Liver (tissue), 9 donors: ENCODE results near the gene RNF25. TPM values are rescaled to one million over a fixed set of nuclear protein-coding genes. Genes with fewer than 3 reads are reported as not detected.

ENCODE experiments used
- DNase-seq: peaks from one replicate; pipeline ENCODE4 v3.0.0-alpha.2; 2017; ENCODE audit warnings: low spot score
- H3K27ac ChIP-seq, 2 donors: one replicate each; pipeline ENCODE4 v1.7.0; 2013; ENCODE audit warnings: inconsistent platforms in 2 of 2, low read length in 2 of 2, control low read depth in 1 of 2, low read depth in 1 of 2, mild to moderate bottlenecking in 1 of 2
- H3K27me3 ChIP-seq, 4 donors: one replicate each; pipeline versions ENCODE4 v1.6.1 to v1.7.0; 2013; ENCODE audit warnings: low read length in 3 of 4, inconsistent platforms in 1 of 4, mild to moderate bottlenecking in 1 of 4, moderate library complexity in 1 of 4; ENCODE audit not compliant: control insufficient read depth in 4 of 4, insufficient read depth in 4 of 4
- H3K36me3 ChIP-seq, 4 donors: one replicate each; pipeline versions ENCODE4 v1.6.1 to v1.7.0; 2013; ENCODE audit warnings: low read length in 3 of 4, mild to moderate bottlenecking in 3 of 4, low read depth in 1 of 4, moderate library complexity in 1 of 4; ENCODE audit not compliant: control insufficient read depth in 4 of 4, insufficient read depth in 3 of 4
- H3K4me1 ChIP-seq, 4 donors: one replicate each; pipeline versions ENCODE4 v1.6.1 to v1.7.0; 2013; ENCODE audit warnings: low read length in 3 of 4, mild to moderate bottlenecking in 3 of 4, moderate library complexity in 1 of 4; ENCODE audit not compliant: control insufficient read depth in 4 of 4, insufficient read depth in 4 of 4
- H3K4me3 ChIP-seq, 3 donors: one replicate each; pipeline versions ENCODE4 v1.6.1 to v1.7.0; 2013; ENCODE audit warnings: low read length in 3 of 3, control low read depth in 1 of 3, low read depth in 1 of 3, mild to moderate bottlenecking in 1 of 3
- H3K9ac ChIP-seq, 2 donors: one replicate each; pipeline ENCODE4 v1.7.0; 2013; ENCODE audit warnings: low read length in 2 of 2, mild to moderate bottlenecking in 2 of 2, moderate library complexity in 2 of 2, control low read depth in 1 of 2, low read depth in 1 of 2
- H3K9me3 ChIP-seq, 4 donors: one replicate each; pipeline versions ENCODE4 v1.6.1 to v1.7.0; 2013; ENCODE audit warnings: low read length in 3 of 4; ENCODE audit not compliant: control insufficient read depth in 4 of 4
- FOXA1 ChIP-seq: IDR thresholded peaks from 2 replicates; pipeline ENCODE4 v1.6.1; 2016; ENCODE audit warnings: antibody characterized with exemption
- FOXA2 ChIP-seq: IDR thresholded peaks from 2 replicates; pipeline ENCODE4 v1.6.1; 2016; ENCODE audit warnings: antibody characterized with exemption
- GABPA ChIP-seq, 2 donors: IDR thresholded peaks in 1 of 2; conservative IDR thresholded peaks in 1 of 2; 2 replicates each; pipeline ENCODE4 v1.6.1; 2016; ENCODE audit warnings: antibody characterized with exemption in 2 of 2, mild to moderate bottlenecking in 1 of 2, moderate library complexity in 1 of 2
- HNF4A ChIP-seq, 2 donors: conservative IDR thresholded peaks; 2 replicates each; pipeline ENCODE4 v1.6.1; 2016; ENCODE audit warnings: antibody characterized with exemption in 2 of 2, mild to moderate bottlenecking in 2 of 2
- HNF4G ChIP-seq: IDR thresholded peaks from 2 replicates; pipeline ENCODE4 v1.6.1; 2016; ENCODE audit warnings: antibody characterized with exemption
- NR2F2 ChIP-seq: IDR thresholded peaks from 2 replicates; pipeline ENCODE4 v1.6.1; 2016; ENCODE audit warnings: antibody characterized with exemption
- RAD21 ChIP-seq, 2 donors: IDR thresholded peaks; 2 replicates each; pipeline ENCODE4 v1.6.1; 2016; ENCODE audit warnings: antibody characterized with exemption in 2 of 2, mild to moderate bottlenecking in 2 of 2
- RXRA ChIP-seq, 2 donors: IDR thresholded peaks; 2 replicates each; pipeline ENCODE4 v1.6.1; 2017 to 2018; ENCODE audit warnings: antibody characterized with exemption in 2 of 2, mild to moderate bottlenecking in 1 of 2
- SP1 ChIP-seq: IDR thresholded peaks from 2 replicates; pipeline ENCODE4 v1.6.1; 2018; ENCODE audit warnings: antibody characterized with exemption, mild to moderate bottlenecking
- YY1 ChIP-seq: IDR thresholded peaks from 2 replicates; pipeline ENCODE4 v1.6.1; 2016; ENCODE audit warnings: antibody characterized with exemption, mild to moderate bottlenecking
- WGBS: extraction: QIAGEN DNeasy Blood & Tissue Kit; methylation state at CpG from one replicate; pipeline ENCODE4 v1.1.7; 2013; 5-methylcytosine and 5-hydroxymethylcytosine counted together
- polyA plus RNA-seq, 2 donors: library from polyadenylated mRNA; stranded (reverse) in 1 of 2; unstranded in 1 of 2; fragments of 200-250 nt in 1 of 2; fragments of >200 nt in 1 of 2; fragmentation: Nextera tagmentation in 1 of 2; extraction: Ambion mirVana in 1 of 2; gene quantifications; one replicate each; pipeline versions ENCODE4 v1.2.1 to v1.2.3, GENCODE V29; 2013 to 2015
- total RNA-seq, 2 donors: library from RNA; depleted of rRNA; stranded (reverse); fragments of >200 nt; gene quantifications; one replicate each; pipeline ENCODE4 v1.2.3, GENCODE V29; 2014
- TF ChIP-seq, protein P1 (sequence below): fragments of 150-350 bp; IDR thresholded peaks from 2 replicates; pipeline ENCODE4 v1.5.1; 2017; ENCODE audit warnings: improper control_type of control experiment, low read depth, low read length; ENCODE audit not compliant: missing input control
- TF ChIP-seq, protein P2 (sequence below): IDR thresholded peaks from 2 replicates; pipeline ENCODE4 v1.6.1; 2016; ENCODE audit warnings: antibody characterized with exemption
- TF ChIP-seq, protein P3 (sequence below): IDR thresholded peaks from 2 replicates; pipeline ENCODE4 v1.6.1; 2016; ENCODE audit warnings: antibody characterized with exemption
- TF ChIP-seq, protein P4 (sequence below): IDR thresholded peaks from 2 replicates; pipeline ENCODE4 v1.6.1; 2016; ENCODE audit warnings: antibody characterized with exemption, mild to moderate bottlenecking
- donor health status: healthy.
- donor health status: healthy.
- donor health status: healthy.
- donor health status: healthy.
- donor health status: healthy.

Gene RNF25
- total and polyA plus RNA-seq, 4 donors, result 3.3 to 14.0 (median 7.4) TPM

DNA sequence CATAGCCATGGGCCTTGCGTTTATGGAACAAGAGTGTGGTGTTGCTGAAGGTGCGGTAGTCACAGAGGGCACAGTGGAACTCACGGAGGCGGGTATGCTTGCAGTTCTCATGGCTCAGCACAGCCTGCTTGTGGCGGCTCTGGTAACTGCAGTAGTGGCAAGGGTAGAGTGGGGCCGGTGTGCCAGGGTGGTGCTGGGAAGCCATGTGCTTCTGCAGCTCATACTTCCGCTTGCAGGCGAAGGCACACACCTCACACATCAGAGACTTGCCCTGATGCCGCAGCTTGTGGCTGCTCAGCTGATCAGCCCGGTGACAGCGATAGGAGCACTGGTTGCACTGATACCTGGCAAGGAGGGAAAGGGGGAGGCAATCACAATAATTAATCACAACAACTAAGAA lies 27.1 kb downstream of the RNF25 start:
- H3K27me3 ChIP-seq, result no peaks in the 10 kb centered on the region
- no peak overlapping the region for H3K9ac ChIP-seq
- TF ChIP-seq, protein P1, sequence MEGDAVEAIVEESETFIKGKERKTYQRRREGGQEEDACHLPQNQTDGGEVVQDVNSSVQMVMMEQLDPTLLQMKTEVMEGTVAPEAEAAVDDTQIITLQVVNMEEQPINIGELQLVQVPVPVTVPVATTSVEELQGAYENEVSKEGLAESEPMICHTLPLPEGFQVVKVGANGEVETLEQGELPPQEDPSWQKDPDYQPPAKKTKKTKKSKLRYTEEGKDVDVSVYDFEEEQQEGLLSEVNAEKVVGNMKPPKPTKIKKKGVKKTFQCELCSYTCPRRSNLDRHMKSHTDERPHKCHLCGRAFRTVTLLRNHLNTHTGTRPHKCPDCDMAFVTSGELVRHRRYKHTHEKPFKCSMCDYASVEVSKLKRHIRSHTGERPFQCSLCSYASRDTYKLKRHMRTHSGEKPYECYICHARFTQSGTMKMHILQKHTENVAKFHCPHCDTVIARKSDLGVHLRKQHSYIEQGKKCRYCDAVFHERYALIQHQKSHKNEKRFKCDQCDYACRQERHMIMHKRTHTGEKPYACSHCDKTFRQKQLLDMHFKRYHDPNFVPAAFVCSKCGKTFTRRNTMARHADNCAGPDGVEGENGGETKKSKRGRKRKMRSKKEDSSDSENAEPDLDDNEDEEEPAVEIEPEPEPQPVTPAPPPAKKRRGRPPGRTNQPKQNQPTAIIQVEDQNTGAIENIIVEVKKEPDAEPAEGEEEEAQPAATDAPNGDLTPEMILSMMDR, result peak; percentile 7
- TF ChIP-seq FOXA1 (no peak), RAD21 (IDR thresholded peaks at IDR 0.05) (peak in 1 of 2 donors; percentile 64)
- peaks cover 0 to 22% (median 17%) of the 10 kb centered on the region in 4 donors for H3K4me1 ChIP-seq
- peaks cover 14 to 68% (median 32%) of the 10 kb centered on the region in 4 donors for H3K36me3 ChIP-seq
- DNase-seq, result no peak
- 71% methylated on average over 11 of the region's 11 CpGs for WGBS
- H3K27ac ChIP-seq, result peak overlapping the region; percentile 55 to 60
- H3K4me3 ChIP-seq, result no peak overlapping the region
- no peaks in the 10 kb centered on the region for H3K9me3 ChIP-seq

- H3K36me3 ChIP-seq, result peaks cover 9 to 65% (median 30%) of the 10 kb centered on the region in 4 donors
- no peak overlapping the region for H3K27ac ChIP-seq
Observed at GRCh38 chr2:218643751-218644310, 28.0 kb downstream of the RNF25 start.

More at GRCh38 chr2:218643751-218644310, 28.0 kb downstream of the RNF25 start:
- TF ChIP-seq FOXA2 (no peak), HNF4G (no peak), NR2F2 (no peak), SP1 (no peak), GABPA (IDR thresholded peaks at IDR 0.05 in 1 of 2, conservative IDR thresholded peaks at IDR 0.05 in 1 of 2) (no peak), YY1 (no peak), RXRA (IDR thresholded peaks at IDR 0.05) (no peak), HNF4A (conservative IDR thresholded peaks at IDR 0.05) (no peak), FOXA1 (no peak)
- TF ChIP-seq, protein P1, result no peak
- TF ChIP-seq, protein P2, sequence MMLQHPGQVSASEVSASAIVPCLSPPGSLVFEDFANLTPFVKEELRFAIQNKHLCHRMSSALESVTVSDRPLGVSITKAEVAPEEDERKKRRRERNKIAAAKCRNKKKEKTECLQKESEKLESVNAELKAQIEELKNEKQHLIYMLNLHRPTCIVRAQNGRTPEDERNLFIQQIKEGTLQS, result no peak
- TF ChIP-seq, protein P3, sequence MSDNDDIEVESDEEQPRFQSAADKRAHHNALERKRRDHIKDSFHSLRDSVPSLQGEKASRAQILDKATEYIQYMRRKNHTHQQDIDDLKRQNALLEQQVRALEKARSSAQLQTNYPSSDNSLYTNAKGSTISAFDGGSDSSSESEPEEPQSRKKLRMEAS, result no peak
- TF ChIP-seq, protein P4, sequence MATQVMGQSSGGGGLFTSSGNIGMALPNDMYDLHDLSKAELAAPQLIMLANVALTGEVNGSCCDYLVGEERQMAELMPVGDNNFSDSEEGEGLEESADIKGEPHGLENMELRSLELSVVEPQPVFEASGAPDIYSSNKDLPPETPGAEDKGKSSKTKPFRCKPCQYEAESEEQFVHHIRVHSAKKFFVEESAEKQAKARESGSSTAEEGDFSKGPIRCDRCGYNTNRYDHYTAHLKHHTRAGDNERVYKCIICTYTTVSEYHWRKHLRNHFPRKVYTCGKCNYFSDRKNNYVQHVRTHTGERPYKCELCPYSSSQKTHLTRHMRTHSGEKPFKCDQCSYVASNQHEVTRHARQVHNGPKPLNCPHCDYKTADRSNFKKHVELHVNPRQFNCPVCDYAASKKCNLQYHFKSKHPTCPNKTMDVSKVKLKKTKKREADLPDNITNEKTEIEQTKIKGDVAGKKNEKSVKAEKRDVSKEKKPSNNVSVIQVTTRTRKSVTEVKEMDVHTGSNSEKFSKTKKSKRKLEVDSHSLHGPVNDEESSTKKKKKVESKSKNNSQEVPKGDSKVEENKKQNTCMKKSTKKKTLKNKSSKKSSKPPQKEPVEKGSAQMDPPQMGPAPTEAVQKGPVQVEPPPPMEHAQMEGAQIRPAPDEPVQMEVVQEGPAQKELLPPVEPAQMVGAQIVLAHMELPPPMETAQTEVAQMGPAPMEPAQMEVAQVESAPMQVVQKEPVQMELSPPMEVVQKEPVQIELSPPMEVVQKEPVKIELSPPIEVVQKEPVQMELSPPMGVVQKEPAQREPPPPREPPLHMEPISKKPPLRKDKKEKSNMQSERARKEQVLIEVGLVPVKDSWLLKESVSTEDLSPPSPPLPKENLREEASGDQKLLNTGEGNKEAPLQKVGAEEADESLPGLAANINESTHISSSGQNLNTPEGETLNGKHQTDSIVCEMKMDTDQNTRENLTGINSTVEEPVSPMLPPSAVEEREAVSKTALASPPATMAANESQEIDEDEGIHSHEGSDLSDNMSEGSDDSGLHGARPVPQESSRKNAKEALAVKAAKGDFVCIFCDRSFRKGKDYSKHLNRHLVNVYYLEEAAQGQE, result no peak
- 97% methylated on average over 10 of the region's 10 CpGs for WGBS
- H3K9ac ChIP-seq, result no peak overlapping the region
- H3K9me3 ChIP-seq, result no peaks in the 10 kb centered on the region
- peaks cover 0 to 22% (median 17%) of the 10 kb centered on the region in 4 donors for H3K4me1 ChIP-seq
- no peak overlapping the region for H3K4me3 ChIP-seq
- no peaks in the 10 kb centered on the region for H3K27me3 ChIP-seq
- DNase-seq, result no peak
